NCI-H2227 (cell line): ENCODE results near the gene TCP1.
"Not testable (repeated sequence)": the region's sequence is repeated elsewhere in the genome, so short reads cannot be mapped to it uniquely, and the experiment has no call there.

Experiments used
- DNase-seq: peaks from one replicate; lab custom pipeline; 2025; ENCODE audit not compliant: unreplicated experiment; lab: John Stamatoyannopoulos, UW

Gene TCP1

GRCh38 chr6:159745081-159745480 is 44.3 kb downstream of the TCP1 start:
- DNase-seq, result no peak

- DNase-seq, result no peak
These were observed 47.2 kb downstream of the TCP1 start for GRCh38 chr6:159742165-159742564.

GRCh38 chr6:159739341-159739740 is 50.1 kb downstream of the TCP1 start:
- DNase-seq, result no peak

GRCh38 chr6:159736908-159737307 is 52.5 kb downstream of the TCP1 start:
- DNase-seq, result no peak

- DNase-seq, result not testable (repeated sequence)
These were observed 56.0 kb downstream of the TCP1 start for GRCh38 chr6:159733395-159733794.

GRCh38 chr6:159732550-159732949 is 56.9 kb downstream of the TCP1 start:
- not testable (repeated sequence) for DNase-seq

GRCh38 chr6:159730332-159730676 is 59.1 kb downstream of the TCP1 start:
- DNase-seq, result no peak

- DNase-seq, result no peak
These were observed 59.6 kb downstream of the TCP1 start for GRCh38 chr6:159729598-159730331.

- no peak for DNase-seq
These were observed 60.9 kb downstream of the TCP1 start for GRCh38 chr6:159728531-159728964.
